Endometrium (tissue), 2 donors: Measurements from ENCODE around the gene FSTL3.
"Not testable (repeated sequence)": the region's sequence is repeated elsewhere in the genome, so short reads cannot be mapped to it uniquely, and the experiment has no call there.

Experiments used
- FAIRE-seq: peaks from 2 replicates; lab custom pipeline; 2012; peaks lifted over from hg19 to GRCh38; lab: Jason Lieb, UNC
- donor health status: control.
- donor health status: control.

FSTL3 gene

GRCh38 chr19:682678-683320 lies 6.6 kb downstream of the FSTL3 start:
- no peak for FAIRE-seq

GRCh38 chr19:685454-685931 lies 9.3 kb downstream of the FSTL3 start:
- no peak for FAIRE-seq

GRCh38 chr19:686589-687297 lies 10.6 kb downstream of the FSTL3 start:
- FAIRE-seq = no peak

GRCh38 chr19:687569-688166 lies 11.5 kb downstream of the FSTL3 start:
- FAIRE-seq = no peak

GRCh38 chr19:688214-688613 lies 12.0 kb downstream of the FSTL3 start:
- no peak for FAIRE-seq

- FAIRE-seq = no peak
Measured at GRCh38 chr19:688992-689391, 12.8 kb downstream of the FSTL3 start.

- no peak for FAIRE-seq
Measured at GRCh38 chr19:690203-690602, 14.0 kb downstream of the FSTL3 start.

- no peak for FAIRE-seq
Measured at GRCh38 chr19:694481-695351, 18.5 kb downstream of the FSTL3 start.

- no peak for FAIRE-seq
Measured at GRCh38 chr19:695352-695949, 19.3 kb downstream of the FSTL3 start, which contains the start of gene PRSS57. PRSS57 (minus strand) TSS chr19:695452; CDS start chr19:695430, 22 bp downstream.

GRCh38 chr19:698529-698928 lies 22.3 kb downstream of the FSTL3 start:
- not testable (repeated sequence) for FAIRE-seq

GRCh38 chr19:699885-700284 lies 23.7 kb downstream of the FSTL3 start:
- not testable (repeated sequence) for FAIRE-seq

- FAIRE-seq = not testable (repeated sequence)
Measured at GRCh38 chr19:702847-703246, 26.7 kb downstream of the FSTL3 start.

GRCh38 chr19:703329-703650 lies 27.1 kb downstream of the FSTL3 start:
- no peak for FAIRE-seq

GRCh38 chr19:703651-704446 lies 27.7 kb downstream of the FSTL3 start:
- FAIRE-seq = no peak

GRCh38 chr19:704447-704741 lies 28.2 kb downstream of the FSTL3 start:
- FAIRE-seq = no peak

- FAIRE-seq = no peak
Measured at GRCh38 chr19:708154-709143, 32.3 kb downstream of the FSTL3 start, which contains the start of gene PALM. PALM (plus strand) TSS chr19:708935; CDS start chr19:709147, 212 bp downstream.

- no peak for FAIRE-seq
Measured at GRCh38 chr19:709196-709964, 33.2 kb downstream of the FSTL3 start.

- FAIRE-seq = no peak
Measured at GRCh38 chr19:709965-710571, 33.9 kb downstream of the FSTL3 start.

- no peak for FAIRE-seq
Measured at GRCh38 chr19:710767-711166, 34.6 kb downstream of the FSTL3 start.
